OCI-LY1 (cell line): Measurements from ENCODE around the gene GCLM.
"Not testable (repeated sequence)": the region's sequence is repeated elsewhere in the genome, so short reads cannot be mapped to it uniquely, and the experiment has no call there.

Source experiments
- H2AFZ ChIP-seq: fragments of 200-600 bp; sonication (generic), shearing (Covaris generic); 2 replicates; pipeline ENCODE4 v1.6.0; 2014; ENCODE audit warnings: antibody characterized with exemption, mild to moderate bottlenecking, low read length
- H3F3A ChIP-seq: fragments of 200-600 bp; sonication (generic), shearing (Covaris generic); 2 replicates; pipeline ENCODE4 v1.6.0; 2014; ENCODE audit warnings: mild to moderate bottlenecking, antibody characterized with exemption, low read length, moderate library complexity; ENCODE audit not compliant: insufficient read depth
- H3K27ac ChIP-seq: fragments of 200-600 bp; sonication (generic); 2 replicates; pipeline ENCODE4 v1.5.1; 2014; ENCODE audit warnings: low read length, mixed run types, mild to moderate bottlenecking, low read depth; ENCODE audit not compliant: poor library complexity, severe bottlenecking
- H3K27me3 ChIP-seq: fragments of 200-600 bp; sonication (generic); 2 replicates; pipeline ENCODE4 v1.6.0; 2014; ENCODE audit warnings: antibody characterized with exemption, mild to moderate bottlenecking, low read length, moderate library complexity; ENCODE audit not compliant: insufficient read depth
- H3K36me3 ChIP-seq: fragments of 200-600 bp; sonication (generic); 2 replicates; pipeline ENCODE4 v1.6.1; 2014; ENCODE audit warnings: mild to moderate bottlenecking, antibody characterized with exemption, low read length, moderate library complexity, mixed read lengths; ENCODE audit not compliant: insufficient read depth
- H3K4me1 ChIP-seq: fragments of 200-600 bp; sonication (generic); 2 replicates; pipeline ENCODE4 v1.5.1; 2014; ENCODE audit warnings: mild to moderate bottlenecking, low read length, moderate library complexity; ENCODE audit not compliant: insufficient read depth, severe bottlenecking
- H3K4me2 ChIP-seq: fragments of 200-600 bp; sonication (generic), shearing (Covaris generic); 2 replicates; pipeline ENCODE4 v1.6.1; 2014; ENCODE audit warnings: low read length
- H3K4me3 ChIP-seq: fragments of 200-600 bp; sonication (generic); 2 replicates; pipeline ENCODE4 v1.5.1; 2014; ENCODE audit warnings: low read length, low read depth, mild to moderate bottlenecking, mixed read lengths; ENCODE audit not compliant: poor library complexity, severe bottlenecking
- H3K79me2 ChIP-seq: fragments of 200-600 bp; shearing (Covaris generic); 2 replicates; pipeline ENCODE4 v1.6.1; 2016; ENCODE audit warnings: mixed run types, low read length, mixed read lengths; ENCODE audit not compliant: insufficient read depth
- H3K9ac ChIP-seq: fragments of 200-600 bp; sonication (generic), shearing (Covaris generic); 2 replicates; pipeline ENCODE4 v1.6.1; 2014; ENCODE audit warnings: mild to moderate bottlenecking, low read length, mixed read lengths
- H3K9me2 ChIP-seq: fragments of 200-600 bp; sonication (generic), shearing (Covaris generic); 2 replicates; pipeline ENCODE4 v1.6.1; 2014; ENCODE audit warnings: low read depth, mild to moderate bottlenecking, low read length, mixed read lengths
- H3K9me3 ChIP-seq: fragments of 200-600 bp; shearing (Covaris generic); 2 replicates; pipeline ENCODE4 v1.6.1; 2014; ENCODE audit warnings: low read length, mixed read lengths
- H4K20me1 ChIP-seq: fragments of 200-600 bp; sonication (generic), shearing (Covaris generic); 2 replicates; pipeline ENCODE4 v1.6.0; 2016; ENCODE audit warnings: mild to moderate bottlenecking, low read length; ENCODE audit not compliant: insufficient read depth
- EZH2 ChIP-seq: fragments of 200-600 bp; sonication (generic), shearing (Covaris generic); IDR thresholded peaks from 2 replicates; pipeline ENCODE4 v1.8.0; 2017; ENCODE audit warnings: borderline replicate concordance, mixed run types, mild to moderate bottlenecking, antibody characterized with exemption, low read length, moderate library complexity, mixed read lengths
- TF ChIP-seq, protein P1 (sequence below): fragments of 200-600 bp; sonication (generic), shearing (Covaris generic); IDR thresholded peaks from 2 replicates; pipeline ENCODE4 v1.5.1; 2017; ENCODE audit warnings: mild to moderate bottlenecking, antibody characterized with exemption, low read length, moderate library complexity, mixed read lengths

The GCLM gene

GRCh38 chr1:93917302-93917701 is 8.1 kb upstream of the GCLM start:
- H4K20me1 ChIP-seq: no peaks in the 10 kb centered on the region
- H3K9me3 ChIP-seq: no peaks in the 10 kb centered on the region
- H3K27me3 ChIP-seq: no peaks in the 10 kb centered on the region
- no peaks in the 10 kb centered on the region for H3K9me2 ChIP-seq
- no peaks in the 10 kb centered on the region for H3F3A ChIP-seq
- no peak overlapping the region for H3K4me3 ChIP-seq
- no peak overlapping the region for H3K27ac ChIP-seq
- no peak overlapping the region for H3K9ac ChIP-seq
- H3K79me2 ChIP-seq: no peaks in the 10 kb centered on the region
- H2AFZ ChIP-seq: no peak overlapping the region
- H3K36me3 ChIP-seq: no peaks in the 10 kb centered on the region
- H3K4me2 ChIP-seq: no peak overlapping the region
- TF ChIP-seq, protein P1, sequence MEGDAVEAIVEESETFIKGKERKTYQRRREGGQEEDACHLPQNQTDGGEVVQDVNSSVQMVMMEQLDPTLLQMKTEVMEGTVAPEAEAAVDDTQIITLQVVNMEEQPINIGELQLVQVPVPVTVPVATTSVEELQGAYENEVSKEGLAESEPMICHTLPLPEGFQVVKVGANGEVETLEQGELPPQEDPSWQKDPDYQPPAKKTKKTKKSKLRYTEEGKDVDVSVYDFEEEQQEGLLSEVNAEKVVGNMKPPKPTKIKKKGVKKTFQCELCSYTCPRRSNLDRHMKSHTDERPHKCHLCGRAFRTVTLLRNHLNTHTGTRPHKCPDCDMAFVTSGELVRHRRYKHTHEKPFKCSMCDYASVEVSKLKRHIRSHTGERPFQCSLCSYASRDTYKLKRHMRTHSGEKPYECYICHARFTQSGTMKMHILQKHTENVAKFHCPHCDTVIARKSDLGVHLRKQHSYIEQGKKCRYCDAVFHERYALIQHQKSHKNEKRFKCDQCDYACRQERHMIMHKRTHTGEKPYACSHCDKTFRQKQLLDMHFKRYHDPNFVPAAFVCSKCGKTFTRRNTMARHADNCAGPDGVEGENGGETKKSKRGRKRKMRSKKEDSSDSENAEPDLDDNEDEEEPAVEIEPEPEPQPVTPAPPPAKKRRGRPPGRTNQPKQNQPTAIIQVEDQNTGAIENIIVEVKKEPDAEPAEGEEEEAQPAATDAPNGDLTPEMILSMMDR: no peak
- no peak for TF ChIP-seq EZH2
- H3K4me1 ChIP-seq: no peaks in the 10 kb centered on the region

GRCh38 chr1:93910880-93911279 is 1.6 kb upstream of the GCLM start:
- not testable (repeated sequence) for H3K4me3 ChIP-seq, H3K9me3 ChIP-seq, H3K9ac ChIP-seq, H2AFZ ChIP-seq, H3K27me3 ChIP-seq, H3K4me2 ChIP-seq, H3K36me3 ChIP-seq, H3K27ac ChIP-seq, H4K20me1 ChIP-seq, H3K9me2 ChIP-seq, H3F3A ChIP-seq
- peaks cover 25% of the 10 kb centered on the region for H3K79me2 ChIP-seq
- H3K4me1 ChIP-seq: peaks cover 29% of the 10 kb centered on the region

GRCh38 chr1:93910305-93910704 is 1.1 kb upstream of the GCLM start:
- H3K36me3 ChIP-seq: no peaks in the 10 kb centered on the region
- no peaks in the 10 kb centered on the region for H3K27me3 ChIP-seq
- H3F3A ChIP-seq: no peaks in the 10 kb centered on the region
- H3K9me3 ChIP-seq: no peaks in the 10 kb centered on the region
- H4K20me1 ChIP-seq: no peaks in the 10 kb centered on the region
- H3K9ac ChIP-seq: no peak overlapping the region
- H3K4me2 ChIP-seq: peak overlapping the region; percentile 66
- H3K4me1 ChIP-seq: peaks cover 35% of the 10 kb centered on the region
- H3K9me2 ChIP-seq: no peaks in the 10 kb centered on the region
- H3K79me2 ChIP-seq: peaks cover 30% of the 10 kb centered on the region
- peak overlapping the region; percentile 77 for H3K4me3 ChIP-seq
- no peak overlapping the region for H3K27ac ChIP-seq
- TF ChIP-seq, protein P1: no peak
- no peak for TF ChIP-seq EZH2
- H2AFZ ChIP-seq: peak overlapping the region; percentile 20; the same call in 1 of the 2 replicates

DNA sequence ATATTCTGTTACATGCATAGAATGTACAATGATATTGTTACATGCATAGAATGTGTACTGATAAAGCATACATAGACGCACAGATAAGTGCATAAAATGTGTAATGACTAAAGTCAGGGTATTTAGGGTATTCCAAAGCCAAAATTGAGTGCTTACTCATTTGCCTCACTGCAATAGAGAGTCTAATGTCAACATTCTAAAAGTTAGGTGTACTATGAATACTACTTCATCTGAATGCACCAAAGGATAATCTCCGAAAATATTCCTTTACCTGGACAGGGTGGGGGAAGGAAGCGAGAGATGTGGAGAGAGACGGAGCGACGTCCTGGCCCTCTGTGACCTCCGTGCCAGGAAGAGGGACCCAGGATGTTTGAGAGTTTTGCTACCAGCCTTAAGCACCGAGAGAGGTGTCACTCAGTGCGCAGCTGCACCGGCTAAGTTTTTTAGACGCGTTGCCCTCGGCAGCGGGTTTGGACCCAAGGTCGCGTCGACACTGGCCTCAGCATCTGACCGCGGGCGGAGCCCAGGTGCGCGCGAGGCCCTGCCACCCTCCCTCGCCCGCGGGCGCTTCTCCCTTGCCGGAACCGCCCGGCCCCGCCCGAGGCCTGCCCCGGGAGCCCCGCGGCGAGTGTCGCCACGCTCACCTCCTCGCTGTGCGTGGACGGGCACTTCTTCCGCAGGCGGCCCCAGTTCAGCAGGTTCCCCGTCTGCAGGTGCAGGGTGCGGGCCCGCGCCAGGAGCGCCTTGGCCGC is 660 bp downstream of the GCLM start:
- Histone ChIP-seq H3K36me3 (no peaks in the 10 kb centered on the region), H3K27me3 (no peaks in the 10 kb centered on the region), H3K4me1 (peaks cover 52% of the 10 kb centered on the region), H3K9ac (peak overlapping the region; percentile 69), H3K4me2 (peak overlapping the region; percentile 68), H3K9me2 (no peaks in the 10 kb centered on the region), H3K9me3 (no peaks in the 10 kb centered on the region), H3K4me3 (peak overlapping the region; percentile 77), H3K27ac (peak overlapping the region; percentile 59), H3F3A (0 out of 2 replicates have a peak, but pooled peaks cover 2% of the 10 kb centered on the region), H3K79me2 (peaks cover 30% of the 10 kb centered on the region), H4K20me1 (no peaks in the 10 kb centered on the region), H2AFZ (no peak overlapping the region)
- TF ChIP-seq EZH2: no peak
- TF ChIP-seq, protein P1: no peak
